NCI-H1048 (cell line): ENCODE results near the gene SERPINB2.
"Not testable (repeated sequence)": the region's sequence is repeated elsewhere in the genome, so short reads cannot be mapped to it uniquely, and the experiment has no call there.

Experiments used
- DNase-seq: peaks from one replicate; lab custom pipeline; 2025; lab: John Stamatoyannopoulos, UW

Gene SERPINB2

DNA sequence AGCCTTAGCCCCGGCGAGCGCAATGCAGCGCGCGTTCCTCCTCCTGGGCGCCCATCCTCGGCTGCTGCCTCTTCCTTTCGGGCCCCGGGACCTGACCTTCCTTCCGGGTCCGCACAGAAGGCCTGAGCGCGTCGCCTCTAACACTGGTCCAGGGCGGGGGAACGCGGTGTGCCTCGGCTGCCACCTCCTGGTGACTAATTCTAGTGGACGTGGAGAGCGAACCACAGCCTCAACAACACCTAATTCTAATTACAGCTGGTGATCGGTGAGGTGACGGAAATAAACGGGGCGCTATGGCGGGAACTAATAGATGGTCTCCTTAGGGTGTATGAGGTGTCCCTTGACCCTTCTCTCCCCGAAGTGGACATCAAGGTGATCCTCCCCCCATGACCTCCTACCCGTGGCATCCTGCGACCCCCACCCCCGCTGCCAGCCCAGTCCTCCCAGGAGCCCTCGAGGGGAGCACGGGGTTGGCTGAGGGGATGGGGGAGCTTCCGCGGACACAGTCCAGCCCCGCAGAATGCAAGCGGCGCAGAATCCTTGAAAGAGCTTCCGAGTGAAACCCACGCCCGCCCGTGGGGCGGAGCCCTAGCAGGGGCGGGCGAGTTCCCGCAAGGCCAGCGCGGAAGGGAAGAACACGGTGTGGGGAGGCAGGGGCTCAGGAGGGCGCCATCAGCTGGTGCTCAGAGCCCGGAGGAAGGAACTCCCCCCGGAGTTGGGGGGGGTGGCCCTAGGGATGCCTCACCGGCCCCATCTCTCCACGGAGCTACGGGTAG lies 48.8 kb downstream of the SERPINB2 start:
- peak; percentile 3 for DNase-seq

GRCh38 chr18:63936932-63937393 lies 49.5 kb downstream of the SERPINB2 start:
- no peak for DNase-seq

DNA sequence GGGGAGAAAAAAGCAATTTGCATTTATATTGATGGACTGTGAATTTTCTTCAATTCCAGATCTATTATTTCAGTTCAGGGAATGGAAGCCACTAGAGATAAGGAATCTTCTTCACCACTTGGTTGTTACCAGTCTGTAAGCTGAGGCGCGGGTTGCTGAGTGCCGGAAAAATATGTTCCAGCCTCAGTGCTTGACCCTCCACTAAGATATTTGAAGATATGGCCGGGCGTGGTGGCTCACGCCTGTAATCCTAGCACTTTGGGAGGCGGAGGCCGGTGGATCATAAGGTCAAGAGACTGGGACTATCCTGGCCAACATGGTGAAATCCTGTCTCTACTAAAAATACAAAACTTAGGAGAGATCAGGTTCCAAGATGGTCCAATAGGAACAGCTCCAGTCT lies 52.5 kb downstream of the SERPINB2 start:
- no peak for DNase-seq

GRCh38 chr18:63940543-63941050 lies 53.1 kb downstream of the SERPINB2 start:
- DNase-seq = not testable (repeated sequence)

GRCh38 chr18:63947051-63947790 lies 59.7 kb downstream of the SERPINB2 start:
- no peak for DNase-seq

GRCh38 chr18:63949068-63949737 lies 61.7 kb downstream of the SERPINB2 start, which contains the start of gene HMSD:
HMSD (plus strand) TSS chr18:63949301; CDS start chr18:63953456, 4,155 bp downstream.
- peak; percentile 35 for DNase-seq

DNA sequence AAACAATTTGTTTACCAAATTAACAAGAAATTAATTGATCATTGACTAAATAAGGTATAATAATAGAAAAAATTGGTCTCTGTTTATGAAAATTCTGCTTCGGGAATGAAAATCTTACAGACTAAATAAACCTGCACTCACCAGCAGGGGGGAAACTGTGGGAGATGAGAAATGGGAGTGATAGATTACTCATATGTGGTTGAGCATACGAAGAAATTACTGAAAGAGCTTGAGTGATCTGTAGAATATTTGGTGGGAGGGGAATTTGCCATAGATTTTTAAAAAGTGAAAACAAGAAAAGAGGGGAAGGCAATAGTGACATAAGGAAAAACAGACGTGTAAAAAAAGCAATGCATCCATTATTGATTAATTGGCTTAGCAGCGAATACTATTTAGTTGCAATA lies 63.8 kb downstream of the SERPINB2 start:
- no peak for DNase-seq
